GM13977 (cell line): ENCODE results near the gene B4GALNT1.
A peak's percentile ranks its signal among the peaks of the same experiment; 100 is the strongest.
"Not testable (repeated sequence)": the region's sequence is repeated elsewhere in the genome, so short reads cannot be mapped to it uniquely, and the experiment has no call there.

ENCODE experiments used
- DNase-seq: peaks from one replicate; pipeline ENCODE4 v3.0.0; 2012; ENCODE audit warnings: low spot score
- CTCF ChIP-seq: IDR thresholded peaks from 2 replicates; pipeline ENCODE4 v1.5.1; 2012; ENCODE audit warnings: mild to moderate bottlenecking, control low read depth; ENCODE audit not compliant: insufficient read depth; ENCODE audit errors: extremely low read depth, missing control alignments
- in situ Hi-C: fragments of 300-500 bp; cut with MboI; formaldehyde crosslinking; loops from one replicate; pipeline ENCODE4 v1.12.0; 2022; ENCODE audit warnings: low sequenced_read_pairs, low pct_unique_long_range_greater_than_20kb, mixed read lengths, inconsistent platforms; ENCODE audit not compliant: unreplicated experiment

The B4GALNT1 gene

DNA sequence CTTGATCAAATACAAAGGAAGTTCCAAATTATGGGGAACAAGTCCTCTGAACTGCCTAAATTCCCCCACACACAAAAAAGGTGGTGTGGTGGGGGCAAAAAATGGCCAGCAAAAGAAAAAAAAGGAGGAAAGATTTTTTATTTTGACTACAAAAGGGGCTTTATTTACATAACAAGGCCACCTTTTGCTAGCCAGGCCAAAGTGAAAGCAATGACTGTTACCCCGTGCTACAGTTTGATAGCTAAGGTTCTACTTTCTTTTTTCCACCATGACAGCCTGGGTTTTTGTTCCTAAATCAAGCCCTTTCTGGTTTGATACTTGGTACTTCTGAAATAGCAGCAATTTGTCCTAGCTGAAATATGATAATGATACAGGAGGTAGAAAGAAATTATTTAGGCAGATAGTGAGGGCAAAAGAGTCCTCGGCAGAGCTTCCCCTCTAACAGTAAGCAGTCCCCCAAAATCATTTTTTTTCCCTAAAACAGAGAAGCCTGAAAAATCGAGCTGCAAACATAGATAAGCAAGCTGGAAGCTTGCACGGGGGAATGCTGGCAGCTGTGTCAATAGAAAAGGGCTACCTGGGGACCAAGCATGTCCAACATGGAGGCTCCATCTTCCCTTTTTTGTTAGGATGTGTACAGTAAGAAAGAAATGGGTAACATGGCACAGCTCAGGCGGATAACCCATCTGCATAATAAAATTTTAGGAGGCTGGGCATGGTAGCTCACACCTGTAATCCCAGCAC, 8.9 kb upstream of the B4GALNT1 start:
- no peak for TF ChIP-seq CTCF
- in situ Hi-C loops = no loop called here
- no peak for DNase-seq

- in situ Hi-C loops = no loop called here
- no peak for DNase-seq
- no peak for TF ChIP-seq CTCF
Observed at GRCh38 chr12:57640175-57641042, 7.4 kb upstream of the B4GALNT1 start.

GRCh38 chr12:57638096-57638495, 5.1 kb upstream of the B4GALNT1 start:
- DNase-seq = no peak
- no peak for TF ChIP-seq CTCF
- in situ Hi-C loops = no loop called here

- in situ Hi-C loops = no loop called here
- DNase-seq = no peak
- no peak for TF ChIP-seq CTCF
Observed at GRCh38 chr12:57637364-57637763, 4.4 kb upstream of the B4GALNT1 start.

DNA sequence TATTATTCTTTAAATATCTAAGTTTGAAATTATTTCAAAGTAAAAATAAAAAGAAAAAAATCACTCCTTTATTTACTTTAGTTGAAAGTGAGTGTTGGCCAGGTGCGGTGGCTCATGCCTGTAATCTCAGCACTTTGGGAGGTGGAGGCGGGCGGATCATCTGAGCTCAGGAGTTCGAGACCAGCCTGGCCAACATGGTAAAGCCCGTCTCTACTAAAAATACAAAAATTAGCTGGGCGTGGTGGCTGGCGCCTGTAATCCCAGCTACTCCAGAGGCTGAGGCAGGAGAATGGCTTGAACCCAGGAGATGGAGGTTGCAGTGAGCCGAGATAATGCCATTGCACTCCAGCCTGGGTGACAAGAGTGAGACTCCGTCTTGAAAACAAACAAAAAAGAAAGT, 3.7 kb upstream of the B4GALNT1 start:
- in situ Hi-C loops, DNase-seq: not testable (repeated sequence)

DNA sequence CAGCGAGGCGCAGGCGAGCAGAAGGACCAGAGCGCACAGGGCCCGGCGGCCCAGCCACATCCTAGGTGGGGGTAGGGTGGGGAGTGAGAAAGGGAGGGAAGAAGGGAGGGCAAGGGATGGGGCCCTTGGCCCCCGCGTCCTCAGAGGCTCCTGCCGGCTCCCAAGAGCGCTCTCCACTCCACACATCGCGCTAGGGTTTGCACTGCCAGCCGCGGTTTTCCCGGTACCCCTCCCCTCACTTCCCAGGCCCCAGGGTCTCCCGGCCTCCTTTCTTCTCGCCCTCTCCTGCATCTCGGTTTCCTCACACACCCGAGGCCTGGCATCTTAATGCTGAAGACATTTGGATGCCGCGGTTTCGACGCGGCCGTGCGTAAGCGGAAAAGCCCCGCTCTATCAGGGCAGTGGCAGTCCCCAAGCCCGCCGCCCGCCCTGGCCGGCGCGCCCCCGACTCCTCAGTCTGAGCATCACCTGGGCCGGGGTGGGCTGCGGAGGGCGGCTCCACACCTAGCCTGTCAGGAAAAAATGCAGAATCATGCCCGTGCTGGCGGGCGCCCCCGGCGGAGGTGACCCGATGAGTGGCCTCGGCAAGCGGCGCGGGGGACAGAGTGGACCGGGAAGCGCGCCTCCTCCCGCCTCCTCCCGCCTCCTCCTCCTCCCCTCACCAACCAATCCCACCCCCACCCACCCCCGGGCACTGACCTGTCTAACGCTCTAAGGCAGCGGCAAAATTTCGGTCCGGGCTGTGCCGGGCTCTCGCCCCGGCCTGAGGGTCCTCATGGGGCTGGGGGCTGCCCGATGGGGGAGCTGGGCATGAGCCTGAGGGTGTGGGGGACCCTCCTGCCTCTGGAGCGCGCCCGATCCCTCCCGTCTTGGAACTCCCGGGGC, 686 bp downstream of the B4GALNT1 start:
- in situ Hi-C loops = no loop called here
- TF ChIP-seq CTCF = no peak
- DNase-seq = peak; percentile 38
